ENCODE results near the gene DCDC1. TPM values are rescaled to one million over a fixed set of nuclear protein-coding genes. Genes with fewer than 3 reads are reported as not detected.
A peak's percentile ranks its signal among the peaks of the same experiment; 100 is the strongest.

The DCDC1 gene
- total RNA-seq, 4 donors from 2014 or later, result 0.17 TPM; not detected in 3

GRCh38 chr11:30873924-30874610 is 495.5 kb downstream of the DCDC1 start:
- H3K36me3 ChIP-seq, result no peaks in the 10 kb centered on the region
- peaks cover 4 to 22% (median 19%) of the 10 kb centered on the region in 4 donors for H3K4me1 ChIP-seq
- 39% methylated on average over 3 of the region's 3 CpGs for WGBS
- no peaks in the 10 kb centered on the region for H3K27me3 ChIP-seq
- no peak overlapping the region for H3K27ac ChIP-seq (replicated peaks in 1 of 4)
- no peaks in the 10 kb centered on the region for H3K9me3 ChIP-seq
- TF ChIP-seq, protein P1, sequence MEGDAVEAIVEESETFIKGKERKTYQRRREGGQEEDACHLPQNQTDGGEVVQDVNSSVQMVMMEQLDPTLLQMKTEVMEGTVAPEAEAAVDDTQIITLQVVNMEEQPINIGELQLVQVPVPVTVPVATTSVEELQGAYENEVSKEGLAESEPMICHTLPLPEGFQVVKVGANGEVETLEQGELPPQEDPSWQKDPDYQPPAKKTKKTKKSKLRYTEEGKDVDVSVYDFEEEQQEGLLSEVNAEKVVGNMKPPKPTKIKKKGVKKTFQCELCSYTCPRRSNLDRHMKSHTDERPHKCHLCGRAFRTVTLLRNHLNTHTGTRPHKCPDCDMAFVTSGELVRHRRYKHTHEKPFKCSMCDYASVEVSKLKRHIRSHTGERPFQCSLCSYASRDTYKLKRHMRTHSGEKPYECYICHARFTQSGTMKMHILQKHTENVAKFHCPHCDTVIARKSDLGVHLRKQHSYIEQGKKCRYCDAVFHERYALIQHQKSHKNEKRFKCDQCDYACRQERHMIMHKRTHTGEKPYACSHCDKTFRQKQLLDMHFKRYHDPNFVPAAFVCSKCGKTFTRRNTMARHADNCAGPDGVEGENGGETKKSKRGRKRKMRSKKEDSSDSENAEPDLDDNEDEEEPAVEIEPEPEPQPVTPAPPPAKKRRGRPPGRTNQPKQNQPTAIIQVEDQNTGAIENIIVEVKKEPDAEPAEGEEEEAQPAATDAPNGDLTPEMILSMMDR (IDR thresholded peaks at IDR 0.05), result no peak
- no peak for TF ChIP-seq POLR2AphosphoS5 (IDR thresholded peaks at IDR 0.05)
- TF ChIP-seq POLR2A (IDR thresholded peaks at IDR 0.05; ENCODE audit: low read depth), result no peak
- TF ChIP-seq EP300 (IDR thresholded peaks at IDR 0.05), result no peak
- H3K4me3 ChIP-seq, result no peak overlapping the region
- no peak for DNase-seq (ENCODE audit: extremely low spot score)
- intact Hi-C loops (cut with DNase I), result no loop called here

DNA sequence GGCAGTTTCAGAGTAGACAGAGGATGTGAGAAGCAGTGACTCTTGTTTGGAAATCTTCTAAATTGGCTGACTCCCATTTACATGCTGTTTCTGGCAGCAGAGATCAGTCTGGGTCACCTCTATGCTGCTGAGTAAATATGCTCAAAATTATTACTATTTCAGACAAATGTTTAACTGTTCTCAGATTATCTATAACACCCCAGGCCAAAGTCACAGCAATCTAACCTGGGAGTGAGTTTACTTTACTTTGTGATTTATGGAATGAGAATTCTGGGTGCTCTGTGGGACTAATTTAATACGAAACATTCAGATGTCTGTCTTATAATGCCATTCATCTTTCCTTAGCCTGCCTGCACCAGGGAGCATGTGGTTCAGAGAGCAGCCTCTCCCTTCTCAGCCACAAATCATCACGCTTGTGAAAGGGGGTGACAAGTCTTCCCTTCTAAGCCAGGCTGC is 500.9 kb downstream of the DCDC1 start:
- peak; percentile 68 for DNase-seq (ENCODE audit: extremely low spot score)
- H3K36me3 ChIP-seq, result no peaks in the 10 kb centered on the region
- WGBS, result 42% methylated on average over 2 of the region's 2 CpGs

DNA sequence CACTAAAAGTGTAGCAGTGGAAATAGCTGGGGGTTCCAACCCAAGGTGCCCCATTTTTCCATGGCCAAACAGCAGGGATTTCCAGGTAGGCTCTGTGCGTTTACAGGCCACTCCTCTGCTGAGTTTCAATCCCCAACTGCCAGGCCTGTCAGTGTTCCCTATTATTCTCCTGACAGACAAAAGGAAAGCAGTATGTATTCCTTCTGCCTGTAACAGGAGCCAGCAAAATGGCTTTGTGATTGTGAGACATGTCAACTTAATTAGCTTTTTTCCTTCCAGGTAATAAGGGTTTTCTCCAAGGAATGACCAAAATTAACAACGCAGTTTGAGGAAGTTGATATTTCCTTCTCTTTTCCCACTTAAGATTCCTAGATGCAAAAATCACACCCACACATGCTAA is 506.3 kb downstream of the DCDC1 start:
- Histone ChIP-seq H3K27me3 (no peaks in the 10 kb centered on the region), H3K4me1 (no peaks in the 10 kb centered on the region), H3K27ac (replicated peaks in 1 of 4) (no peak overlapping the region), H3K9me3 (no peaks in the 10 kb centered on the region), H3K36me3 (no peaks in the 10 kb centered on the region), H3K4me3 (no peak overlapping the region)
- TF ChIP-seq EP300 (IDR thresholded peaks at IDR 0.05) (no peak), POLR2AphosphoS5 (IDR thresholded peaks at IDR 0.05) (no peak), POLR2A (IDR thresholded peaks at IDR 0.05; ENCODE audit: low read depth) (no peak)
- TF ChIP-seq, protein P1 (IDR thresholded peaks at IDR 0.05), result no peak
- 90% methylated on average over 2 of the region's 2 CpGs for WGBS
- DNase-seq (ENCODE audit: extremely low spot score), result no peak
- intact Hi-C loops (cut with DNase I), result no loop called here

More for the DNA sequence above, 500.9 kb downstream of the DCDC1 start:
- Histone ChIP-seq H3K4me3 (no peak overlapping the region), H3K27me3 (no peaks in the 10 kb centered on the region), H3K4me1 (peaks cover 0 to under 1% (median 0%) of the 10 kb centered on the region in 4 donors), H3K27ac (replicated peaks in 1 of 4) (no peak overlapping the region), H3K9me3 (no peaks in the 10 kb centered on the region)
- intact Hi-C loops (cut with DNase I), result no loop called here
- TF ChIP-seq POLR2A (IDR thresholded peaks at IDR 0.05; ENCODE audit: low read depth) (no peak), EP300 (IDR thresholded peaks at IDR 0.05) (no peak), POLR2AphosphoS5 (IDR thresholded peaks at IDR 0.05) (no peak)
- TF ChIP-seq, protein P1 (IDR thresholded peaks at IDR 0.05), result no peak

- Histone ChIP-seq H3K27me3 (no peaks in the 10 kb centered on the region), H3K4me3 (no peak overlapping the region), H3K27ac (replicated peaks in 1 of 4) (no peak overlapping the region), H3K9me3 (no peaks in the 10 kb centered on the region), H3K36me3 (no peaks in the 10 kb centered on the region), H3K4me1 (no peaks in the 10 kb centered on the region)
- TF ChIP-seq POLR2AphosphoS5 (IDR thresholded peaks at IDR 0.05), result no peak
- intact Hi-C loops (cut with DNase I), result no loop called here
- no peak for DNase-seq (ENCODE audit: extremely low spot score)
- 84% methylated on average over 7 of the region's 7 CpGs for WGBS
These were observed 508.0 kb downstream of the DCDC1 start for GRCh38 chr11:30861531-30861930.

- Histone ChIP-seq H3K9me3 (no peaks in the 10 kb centered on the region), H3K27ac (replicated peaks in 1 of 4) (no peak overlapping the region), H3K36me3 (no peaks in the 10 kb centered on the region), H3K4me1 (no peaks in the 10 kb centered on the region), H3K27me3 (no peaks in the 10 kb centered on the region), H3K4me3 (no peak overlapping the region)
- TF ChIP-seq, protein P1 (IDR thresholded peaks at IDR 0.05), result no peak
- DNase-seq (ENCODE audit: extremely low spot score), result no peak
- intact Hi-C loops (cut with DNase I), result no loop called here
- 85% methylated on average over 7 of the region's 7 CpGs for WGBS
These were observed 508.5 kb downstream of the DCDC1 start for GRCh38 chr11:30861064-30861463.

All from esophagus muscularis mucosa (tissue), 4 donors.